DMS79 (cell line): ENCODE measurements around the gene RABGEF1.
"Not testable (repeated sequence)": the region's sequence is repeated elsewhere in the genome, so short reads cannot be mapped to it uniquely, and the experiment has no call there.

Source experiments
- DNase-seq: peaks from one replicate; lab custom pipeline; 2025; lab: John Stamatoyannopoulos, UW

The RABGEF1 gene

GRCh38 chr7:66740302-66740979, at the start of gene RABGEF1:
RABGEF1 (plus strand) TSS chr7:66740733; CDS start chr7:66771900, 31,167 bp downstream.
- peak; percentile 91 for DNase-seq

- DNase-seq: no peak
Measured at GRCh38 chr7:66693331-66693730, 47.2 kb upstream of the RABGEF1 start.

- no peak for DNase-seq
Measured at GRCh38 chr7:66694286-66694685, 46.2 kb upstream of the RABGEF1 start.

GRCh38 chr7:66695417-66695816, 45.1 kb upstream of the RABGEF1 start:
- DNase-seq: not testable (repeated sequence)

GRCh38 chr7:66696134-66696533, 44.4 kb upstream of the RABGEF1 start:
- not testable (repeated sequence) for DNase-seq

GRCh38 chr7:66696774-66697191, 43.8 kb upstream of the RABGEF1 start:
- no peak for DNase-seq

GRCh38 chr7:66697449-66698438, 42.8 kb upstream of the RABGEF1 start:
- DNase-seq: no peak

- DNase-seq: no peak
Measured at GRCh38 chr7:66698652-66699205, 41.8 kb upstream of the RABGEF1 start.

- DNase-seq: no peak
Measured at GRCh38 chr7:66699998-66700397, 40.5 kb upstream of the RABGEF1 start.

GRCh38 chr7:66700633-66701131, 39.9 kb upstream of the RABGEF1 start:
- DNase-seq: no peak

GRCh38 chr7:66707825-66708224, 32.7 kb upstream of the RABGEF1 start:
- DNase-seq: no peak

GRCh38 chr7:66710752-66711151, 29.8 kb upstream of the RABGEF1 start:
- not testable (repeated sequence) for DNase-seq

GRCh38 chr7:66713687-66714086, 26.8 kb upstream of the RABGEF1 start:
- no peak for DNase-seq

GRCh38 chr7:66716634-66717033, 23.9 kb upstream of the RABGEF1 start:
- not testable (repeated sequence) for DNase-seq

GRCh38 chr7:66720561-66720960, 20.0 kb upstream of the RABGEF1 start:
- no peak for DNase-seq

- DNase-seq: no peak
Measured at GRCh38 chr7:66725843-66726242, 14.7 kb upstream of the RABGEF1 start.

- DNase-seq: no peak
Measured at GRCh38 chr7:66727058-66727457, 13.5 kb upstream of the RABGEF1 start.

- no peak for DNase-seq
Measured at GRCh38 chr7:66728571-66728970, 12.0 kb upstream of the RABGEF1 start.

GRCh38 chr7:66729274-66729673, 11.3 kb upstream of the RABGEF1 start:
- DNase-seq: no peak

- DNase-seq: no peak
Measured at GRCh38 chr7:66731986-66732385, 8.5 kb upstream of the RABGEF1 start.

GRCh38 chr7:66732439-66732838, 8.1 kb upstream of the RABGEF1 start:
- DNase-seq: no peak

- no peak for DNase-seq
Measured at GRCh38 chr7:66734006-66734405, 6.5 kb upstream of the RABGEF1 start.
